ENCODE results near the gene TNFRSF11A.

The TNFRSF11A gene

GRCh38 chr18:62420513-62421209 lies 95.6 kb downstream of the TNFRSF11A start:
- peak; percentile 78 for DNase-seq

GRCh38 chr18:62425465-62426190 lies 100.5 kb downstream of the TNFRSF11A start:
- peak; percentile 65 for DNase-seq

GRCh38 chr18:62426191-62426488 lies 101.0 kb downstream of the TNFRSF11A start:
- no peak for DNase-seq

DNA sequence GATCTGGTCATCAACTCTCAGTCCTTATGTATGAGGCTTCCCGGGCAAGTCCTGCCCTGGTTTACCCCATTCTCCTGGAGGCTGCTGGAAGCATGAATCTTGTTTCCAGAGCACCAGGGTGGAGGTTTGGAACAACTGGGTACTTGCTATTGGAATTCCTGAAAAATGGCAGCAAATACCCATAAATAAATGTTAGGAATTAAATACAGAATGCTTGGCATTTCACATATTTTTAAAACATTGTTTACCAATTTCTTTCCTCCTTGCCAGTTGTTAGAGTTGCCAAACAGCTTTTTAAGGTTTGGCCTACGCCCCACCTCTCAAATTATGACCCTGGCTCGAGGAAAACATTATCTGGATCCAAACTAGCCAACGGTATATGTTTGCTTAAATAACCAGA lies 107.1 kb downstream of the TNFRSF11A start:
- no peak for DNase-seq

DNA sequence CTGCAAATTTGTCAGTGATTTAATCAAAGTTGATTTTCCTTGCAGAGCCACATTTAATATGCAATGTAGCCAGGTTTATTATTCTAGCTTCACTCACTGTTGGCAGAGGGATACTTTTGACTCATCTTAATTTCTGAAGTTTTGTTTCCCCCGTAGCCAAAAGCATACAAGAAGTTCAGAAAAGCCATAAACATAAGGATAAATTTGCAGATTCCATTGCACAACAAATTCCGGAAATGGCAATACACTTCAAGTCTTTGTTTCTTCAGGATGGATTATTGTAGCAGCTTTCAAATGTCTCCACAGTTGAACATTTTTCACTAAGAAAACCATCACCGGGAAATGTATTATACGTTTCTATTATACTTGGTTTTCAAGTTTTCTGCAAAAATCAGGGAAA lies 109.7 kb downstream of the TNFRSF11A start:
- no peak for DNase-seq

DNA sequence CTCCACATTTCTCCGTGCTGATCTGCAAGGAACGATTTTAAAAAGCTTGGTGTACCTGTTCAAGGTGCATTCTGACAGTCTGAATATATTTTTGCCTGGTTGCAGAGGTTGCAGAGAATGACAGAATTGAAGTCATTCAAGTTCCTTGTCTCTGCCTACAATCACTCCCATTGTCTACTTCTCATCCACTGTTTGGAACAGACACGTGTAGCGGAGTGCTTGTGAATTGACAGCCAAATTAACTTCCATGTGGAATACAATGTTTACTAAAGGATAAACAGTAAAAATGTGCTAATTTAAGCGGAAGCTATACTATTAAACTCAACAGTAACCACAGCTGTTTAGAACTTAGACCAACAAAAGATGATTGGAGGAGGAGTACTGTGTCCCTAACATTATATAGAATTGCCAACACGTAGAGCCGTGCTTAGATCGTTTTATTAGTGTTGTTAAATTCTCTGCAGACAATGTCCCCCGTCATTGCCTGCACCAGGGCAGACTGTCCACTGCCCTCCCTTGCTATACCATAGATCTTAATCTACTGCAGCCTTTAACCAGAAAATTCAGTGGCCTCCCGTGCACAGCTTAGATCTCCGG lies 110.4 kb downstream of the TNFRSF11A start:
- no peak for DNase-seq

GRCh38 chr18:62436636-62437234 lies 111.6 kb downstream of the TNFRSF11A start:
- no peak for DNase-seq

DNA sequence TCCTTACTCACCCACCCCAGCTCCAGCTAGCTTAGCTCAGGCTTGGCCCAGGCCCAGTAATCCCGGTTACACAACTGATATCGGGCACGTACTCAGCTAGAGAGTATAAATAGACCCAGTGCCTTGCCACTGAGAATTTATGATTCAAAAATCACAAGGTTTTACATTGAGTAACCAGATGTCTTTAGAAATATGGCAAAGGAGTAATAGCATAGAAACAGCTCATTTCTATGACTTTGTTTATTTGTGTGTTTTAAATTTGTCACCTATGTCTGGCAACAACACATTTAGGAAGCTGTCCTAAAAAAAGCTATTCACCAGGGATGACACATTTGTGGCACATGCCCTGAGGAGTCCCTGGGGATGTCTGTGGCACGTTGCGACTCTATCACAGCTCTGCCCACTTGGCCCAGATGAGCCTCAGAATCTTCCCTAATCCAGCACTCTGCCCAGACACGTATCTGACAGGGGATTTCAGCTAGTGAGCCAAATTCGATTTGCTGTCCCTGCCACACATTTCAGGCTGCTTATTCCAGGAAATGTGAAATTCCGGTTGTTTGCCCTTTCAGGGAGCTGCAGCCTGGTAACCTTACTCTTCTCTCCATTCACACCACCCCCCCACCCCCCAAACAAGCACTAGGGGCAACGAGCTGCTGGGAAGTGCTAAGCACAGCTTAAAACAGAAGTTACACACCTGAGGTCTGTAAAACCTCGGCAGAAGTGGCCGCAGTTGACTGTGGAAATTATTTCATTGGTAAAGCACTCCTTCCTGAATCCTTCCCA lies 112.3 kb downstream of the TNFRSF11A start:
- DNase-seq = no peak

- no peak for DNase-seq
Observed at GRCh38 chr18:62438018-62438329, 112.9 kb downstream of the TNFRSF11A start.

- DNase-seq = no peak
Observed at GRCh38 chr18:62438402-62438801, 113.3 kb downstream of the TNFRSF11A start.

- DNase-seq = no peak
Observed at GRCh38 chr18:62438866-62439265, 113.8 kb downstream of the TNFRSF11A start.
